Esophagus muscularis mucosa (tissue), 4 donors: Measurements from ENCODE around the gene MPC1. TPM values are rescaled to one million over a fixed set of nuclear protein-coding genes. Genes with fewer than 3 reads are reported as not detected.

Source experiments
- DNase-seq: peaks from one replicate; pipeline ENCODE4 v3.0.0-alpha.2; 2017; ENCODE audit errors: extremely low spot score
- H3K27ac ChIP-seq, 4 donors: fragments of 200-600 bp; sonication (generic); replicated peaks in 1 of 4; 1 replicate in 3 of 4; 2 replicates in 1 of 4; pipeline ENCODE4 v1.5.1; 2016 to 2019; ENCODE audit warnings: mild to moderate bottlenecking in 1 of 4
- H3K27me3 ChIP-seq, 4 donors: fragments of 200-600 bp; sonication (generic); one replicate each; pipeline versions ENCODE4 v1.5.1 to v1.6.0; 2016 to 2019
- H3K36me3 ChIP-seq, 4 donors: fragments of 200-600 bp; sonication (generic); one replicate each; pipeline ENCODE4 v1.5.1; 2016 to 2019
- H3K4me1 ChIP-seq, 4 donors: fragments of 200-600 bp; sonication (generic); one replicate each; pipeline ENCODE4 v1.5.1; 2016 to 2019
- H3K4me3 ChIP-seq, 4 donors: fragments of 200-600 bp; sonication (generic); 1 replicate in 2 of 4; 2 replicates in 2 of 4; pipeline ENCODE4 v1.5.1; 2016 to 2019; ENCODE audit warnings: mild to moderate bottlenecking in 4 of 4, moderate library complexity in 1 of 4
- H3K9me3 ChIP-seq, 4 donors: fragments of 200-600 bp; sonication (generic); 1 replicate in 3 of 4; 2 replicates in 1 of 4; pipeline ENCODE4 v1.5.1; 2016 to 2019
- EP300 ChIP-seq: sonication (generic); formaldehyde crosslinking; IDR thresholded peaks from one replicate; pipeline ENCODE4 v1.6.1; 2017; ENCODE audit warnings: antibody characterized with exemption
- POLR2A ChIP-seq: fragments of 450-650 bp; IDR thresholded peaks from one replicate; pipeline ENCODE4 v1.6.1; 2017; ENCODE audit warnings: antibody characterized with exemption, moderate library complexity, mild to moderate bottlenecking, low read depth
- POLR2AphosphoS5 ChIP-seq, 2 donors: sonication (generic); formaldehyde crosslinking; IDR thresholded peaks; one replicate each; pipeline ENCODE4 v1.6.1; 2017; ENCODE audit warnings: antibody characterized with exemption in 2 of 2
- WGBS: methylation state at CpG from one replicate; pipeline ENCODE4 v1.1.5; 2018; 5-methylcytosine and 5-hydroxymethylcytosine counted together
- intact Hi-C: fragments of 100-400 bp; cut with DNase I; formaldehyde crosslinking; loops from one replicate; pipeline ENCODE4 v1.15.1; 2023
- total RNA-seq, 4 donors: library from RNA; depleted of rRNA; stranded (reverse); fragments of >200 nt; gene quantifications; one replicate each; pipeline versions ENCODE4 v1.1.0 to v1.2.1, GENCODE V29; 2016
- TF ChIP-seq, protein P1 (sequence below), 3 experiments: fragments of 200-600 bp in 2 of 3; fragments of 450-650 bp in 1 of 3; sonication (generic) in 2 of 3; IDR thresholded peaks; one replicate each; pipeline ENCODE4 v1.5.1; 2017 to 2019; ENCODE audit warnings: antibody characterized with exemption in 3 of 3, mild to moderate bottlenecking in 2 of 3, moderate library complexity in 1 of 3

Gene MPC1
- total RNA-seq, 4 donors from 2014 or later: 54.7 to 68.1 (median 63.1) TPM

DNA sequence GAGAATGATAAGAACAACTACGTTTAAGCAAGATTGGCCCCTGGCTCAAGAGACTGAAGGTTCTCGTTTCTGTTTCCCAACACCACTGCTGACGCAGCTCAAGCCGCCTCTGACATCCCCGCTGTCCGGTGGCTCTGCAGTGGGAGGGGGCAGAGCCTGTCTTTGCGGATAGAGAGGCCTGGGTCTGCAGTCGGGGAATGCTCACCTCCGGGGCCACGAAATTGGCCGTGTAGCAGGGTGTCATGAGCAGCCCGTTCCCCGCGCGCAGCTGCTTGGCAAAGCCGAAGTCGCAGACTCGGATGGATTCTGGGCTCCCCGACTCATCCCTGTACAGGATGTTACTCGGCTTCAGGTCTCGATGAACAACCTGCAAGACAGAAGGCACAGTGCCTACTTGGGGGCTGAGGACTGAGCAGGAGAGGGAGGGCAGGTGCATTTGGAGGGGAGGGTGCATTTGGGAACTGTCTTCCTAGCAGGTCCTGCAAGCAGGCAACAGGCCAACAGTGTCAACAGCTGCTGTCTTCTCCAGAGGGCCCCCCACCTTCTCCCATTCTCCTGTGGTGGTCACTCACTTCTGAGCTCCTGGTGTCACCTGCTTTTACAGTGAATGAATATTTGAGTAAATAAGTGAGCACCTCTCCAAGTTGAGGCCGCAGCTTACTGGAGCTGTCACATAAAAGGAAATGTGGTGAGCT, 40.5 kb upstream of the MPC1 start:
- no peaks in the 10 kb centered on the region for H3K27me3 ChIP-seq
- DNase-seq: no peak
- no peaks in the 10 kb centered on the region for H3K9me3 ChIP-seq
- intact Hi-C loops: no loop called here
- peaks cover 27 to 62% (median 54%) of the 10 kb centered on the region in 4 donors for H3K36me3 ChIP-seq
- TF ChIP-seq POLR2AphosphoS5 (IDR thresholded peaks at IDR 0.05) (no peak), POLR2A (no peak), EP300 (no peak)
- TF ChIP-seq, protein P1, sequence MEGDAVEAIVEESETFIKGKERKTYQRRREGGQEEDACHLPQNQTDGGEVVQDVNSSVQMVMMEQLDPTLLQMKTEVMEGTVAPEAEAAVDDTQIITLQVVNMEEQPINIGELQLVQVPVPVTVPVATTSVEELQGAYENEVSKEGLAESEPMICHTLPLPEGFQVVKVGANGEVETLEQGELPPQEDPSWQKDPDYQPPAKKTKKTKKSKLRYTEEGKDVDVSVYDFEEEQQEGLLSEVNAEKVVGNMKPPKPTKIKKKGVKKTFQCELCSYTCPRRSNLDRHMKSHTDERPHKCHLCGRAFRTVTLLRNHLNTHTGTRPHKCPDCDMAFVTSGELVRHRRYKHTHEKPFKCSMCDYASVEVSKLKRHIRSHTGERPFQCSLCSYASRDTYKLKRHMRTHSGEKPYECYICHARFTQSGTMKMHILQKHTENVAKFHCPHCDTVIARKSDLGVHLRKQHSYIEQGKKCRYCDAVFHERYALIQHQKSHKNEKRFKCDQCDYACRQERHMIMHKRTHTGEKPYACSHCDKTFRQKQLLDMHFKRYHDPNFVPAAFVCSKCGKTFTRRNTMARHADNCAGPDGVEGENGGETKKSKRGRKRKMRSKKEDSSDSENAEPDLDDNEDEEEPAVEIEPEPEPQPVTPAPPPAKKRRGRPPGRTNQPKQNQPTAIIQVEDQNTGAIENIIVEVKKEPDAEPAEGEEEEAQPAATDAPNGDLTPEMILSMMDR (IDR thresholded peaks at IDR 0.05): no peak
- no peaks in the 10 kb centered on the region for H3K4me1 ChIP-seq
- no peak overlapping the region for H3K27ac ChIP-seq
- no peak overlapping the region for H3K4me3 ChIP-seq
- WGBS: 87% methylated on average over 10 of the region's 22 CpGs

DNA sequence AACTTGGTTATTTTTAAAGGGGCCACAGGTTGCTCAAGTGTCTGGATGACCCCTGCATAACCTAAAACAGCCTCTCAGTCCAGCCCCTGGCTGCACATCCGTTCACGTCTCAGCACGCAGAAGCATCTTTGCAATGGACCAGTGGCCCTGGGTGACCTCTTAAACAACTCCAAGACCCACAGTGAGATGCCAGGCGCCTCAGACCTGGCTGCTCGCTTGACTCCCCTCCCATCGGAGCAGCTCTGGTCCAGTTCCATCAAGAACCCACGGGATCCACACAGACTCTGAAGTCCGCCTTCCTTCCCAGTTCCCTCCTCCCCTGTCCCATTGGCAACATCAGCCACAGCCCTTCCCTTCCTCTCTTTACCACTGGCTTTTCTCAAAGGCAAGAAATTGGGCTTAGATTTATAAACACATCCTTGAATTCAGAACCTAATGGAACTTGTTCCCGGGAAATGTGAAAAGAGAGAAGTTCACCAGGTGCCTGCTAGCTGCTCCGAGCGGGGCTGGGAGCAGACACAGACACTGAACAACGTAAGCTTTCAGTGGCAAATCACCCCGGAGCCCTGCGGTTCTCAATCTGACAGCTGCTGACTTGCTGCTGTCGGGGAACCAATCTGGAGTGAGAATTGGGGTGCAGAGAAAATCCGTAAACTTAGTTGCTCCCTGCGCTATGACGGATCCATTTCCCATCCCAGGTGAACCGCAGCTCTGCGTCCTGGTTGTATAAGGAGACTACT, 39.6 kb upstream of the MPC1 start:
- Histone ChIP-seq H3K4me3 (no peak overlapping the region), H3K36me3 (peaks cover 36 to 70% (median 61%) of the 10 kb centered on the region in 4 donors), H3K4me1 (no peaks in the 10 kb centered on the region), H3K27ac (no peak overlapping the region), H3K9me3 (no peaks in the 10 kb centered on the region), H3K27me3 (no peaks in the 10 kb centered on the region)
- no peak for DNase-seq
- 90% methylated on average over 20 of the region's 20 CpGs for WGBS
- intact Hi-C loops: no loop called here
- TF ChIP-seq POLR2AphosphoS5 (IDR thresholded peaks at IDR 0.05) (no peak), POLR2A (no peak), EP300 (no peak)
- TF ChIP-seq, protein P1 (IDR thresholded peaks at IDR 0.05): no peak

DNA sequence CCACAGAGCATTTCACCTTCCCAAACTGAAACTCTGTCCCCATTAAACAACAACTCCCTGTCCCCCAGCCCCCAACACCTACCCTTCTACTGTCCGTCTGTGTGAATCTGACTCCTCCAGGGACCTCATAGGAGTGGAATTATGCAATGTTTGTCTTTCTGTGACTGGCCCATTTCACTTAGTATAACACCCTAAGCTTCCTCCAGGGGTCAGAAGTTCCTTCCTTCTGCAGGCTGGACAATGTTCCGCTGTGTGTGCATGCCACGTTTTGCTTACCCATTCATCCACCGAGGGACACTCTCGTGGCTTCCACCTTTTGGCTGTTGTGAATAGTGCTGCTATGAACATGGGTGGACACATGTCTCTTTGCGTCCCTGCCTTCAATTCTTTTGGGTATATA, 37.6 kb upstream of the MPC1 start:
- no peak for DNase-seq
- Histone ChIP-seq H3K36me3 (peaks cover 37 to 87% (median 71%) of the 10 kb centered on the region in 4 donors), H3K4me3 (no peak overlapping the region), H3K9me3 (no peaks in the 10 kb centered on the region), H3K4me1 (no peaks in the 10 kb centered on the region), H3K27me3 (no peaks in the 10 kb centered on the region), H3K27ac (no peak overlapping the region)
- TF ChIP-seq POLR2AphosphoS5 (IDR thresholded peaks at IDR 0.05) (no peak), POLR2A (no peak), EP300 (no peak)
- TF ChIP-seq, protein P1 (IDR thresholded peaks at IDR 0.05): no peak
- 56% methylated on average over 6 of the region's 6 CpGs for WGBS
- intact Hi-C loops: no loop called here

DNA sequence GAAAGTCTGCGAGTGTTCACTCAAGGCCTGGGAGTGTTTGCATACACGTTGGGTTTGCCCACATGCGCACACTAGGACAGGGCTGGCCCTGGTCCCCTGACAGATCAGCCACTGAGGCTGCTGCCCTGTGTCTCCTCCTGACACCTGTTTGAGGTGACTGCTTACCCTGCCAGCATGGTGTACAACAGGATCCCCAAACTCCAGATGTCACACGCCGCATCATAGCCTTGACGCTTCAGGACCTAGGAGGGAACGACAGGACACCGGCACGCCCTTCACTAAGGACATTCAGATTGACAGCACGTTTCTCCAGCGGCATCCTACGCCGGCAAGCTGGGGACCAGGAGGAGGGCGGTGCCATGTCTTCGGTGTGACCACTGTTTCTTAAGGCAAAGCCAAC, 37.0 kb upstream of the MPC1 start:
- 93% methylated on average over 8 of the region's 15 CpGs for WGBS
- no peak overlapping the region for H3K4me3 ChIP-seq
- H3K4me1 ChIP-seq: no peaks in the 10 kb centered on the region
- no peaks in the 10 kb centered on the region for H3K27me3 ChIP-seq
- TF ChIP-seq, protein P1 (IDR thresholded peaks at IDR 0.05): no peak
- TF ChIP-seq POLR2AphosphoS5 (IDR thresholded peaks at IDR 0.05) (no peak), POLR2A (no peak), EP300 (no peak)
- H3K27ac ChIP-seq: no peak overlapping the region
- intact Hi-C loops: no loop called here
- no peaks in the 10 kb centered on the region for H3K9me3 ChIP-seq
- peaks cover 37 to 88% (median 74%) of the 10 kb centered on the region in 4 donors for H3K36me3 ChIP-seq
- no peak for DNase-seq
